T-cell (primary cell): Measurements from ENCODE around the gene KRT33A. TPM values are rescaled to one million over a fixed set of nuclear protein-coding genes. Genes with fewer than 3 reads are reported as not detected.
"Not testable (repeated sequence)": the region's sequence is repeated elsewhere in the genome, so short reads cannot be mapped to it uniquely, and the experiment has no call there.

Experiments
- ATAC-seq, 4 experiments: fragments of 200-7000 bp in 3 of 4; fragments of 150-1000 bp in 1 of 4; cut with Tn5 transposase; replicated peaks in 1 of 4; 1 replicate in 3 of 4; 2 replicates in 1 of 4; pipeline ENCODE4 v1.10.0; 2021; ENCODE audit warnings: moderate library complexity in 3 of 4, mild to moderate bottlenecking in 2 of 4, moderate number of reproducible peaks in 1 of 4
- CTCF ChIA-PET, 2 donors: fragments of 300-600 bp; sonication (Branson Sonifier 250); formaldehyde crosslinking; loops; one replicate each; lab custom pipeline; 2022; ENCODE audit warnings: antibody characterized with exemption in 2 of 2; lab: Charles Lee
- POLR2A ChIA-PET, 2 donors: fragments of 300-600 bp; sonication (Branson Sonifier 250); formaldehyde crosslinking; loops; one replicate each; lab custom pipeline; 2022; ENCODE audit warnings: antibody characterized with exemption in 2 of 2; lab: Charles Lee
- DNase-seq, 35 experiments: peaks; one replicate each; pipeline versions ENCODE4 v3.0.0 to v3.0.0-alpha.2; 2013 to 2023
- H3K27ac ChIP-seq: one replicate; pipeline ENCODE4 v1.5.1; 2013; ENCODE audit warnings: low read length
- H3K27me3 ChIP-seq, 2 experiments: replicated peaks in 1 of 2; 1 replicate in 1 of 2; 2 replicates in 1 of 2; pipeline versions ENCODE4 v1.6.1 to v1.7.0; 2013; ENCODE audit warnings: low read length in 1 of 2, mixed read lengths in 1 of 2; ENCODE audit not compliant: control insufficient read depth in 2 of 2, insufficient read depth in 2 of 2; ENCODE audit errors: extremely low read depth in 1 of 2
- H3K36me3 ChIP-seq, 2 donors: 1 replicate in 1 of 2; 2 replicates in 1 of 2; pipeline versions ENCODE4 v1.6.1 to v1.7.0; 2013; ENCODE audit warnings: low read length in 1 of 2; ENCODE audit not compliant: control insufficient read depth in 2 of 2, insufficient read depth in 1 of 2; ENCODE audit errors: extremely low read depth in 1 of 2
- H3K4me1 ChIP-seq, 2 experiments: 1 replicate in 1 of 2; 2 replicates in 1 of 2; pipeline versions ENCODE4 v1.6.1 to v1.7.0; 2013; ENCODE audit warnings: low read length in 2 of 2, mixed read lengths in 1 of 2; ENCODE audit not compliant: insufficient read depth in 2 of 2, control insufficient read depth in 1 of 2; ENCODE audit errors: extremely low read depth in 1 of 2
- H3K4me3 ChIP-seq, 2 donors: 1 replicate in 1 of 2; 2 replicates in 1 of 2; pipeline versions ENCODE4 v1.5.1 to v1.7.0; 2013; ENCODE audit warnings: mild to moderate bottlenecking in 2 of 2, low read length in 1 of 2, moderate library complexity in 1 of 2; ENCODE audit not compliant: control insufficient read depth in 1 of 2; ENCODE audit errors: extremely low read depth in 1 of 2
- H3K9me3 ChIP-seq: 2 replicates; pipeline ENCODE4 v1.7.0; 2013
- H3K27ac Mint-ChIP-seq, 2 donors: one replicate each; pipeline ENCODE4 v1.8.0; 2020 to 2021; ENCODE audit warnings: mild to moderate bottlenecking in 2 of 2, mixed read lengths in 2 of 2
- H3K27me3 Mint-ChIP-seq, 2 donors: one replicate each; pipeline ENCODE4 v1.8.0; 2021 to 2022; ENCODE audit warnings: mixed read lengths in 2 of 2
- H3K36me3 Mint-ChIP-seq: one replicate; pipeline ENCODE4 v1.8.0; 2021; ENCODE audit warnings: mixed read lengths
- H3K4me1 Mint-ChIP-seq, 3 donors: one replicate each; pipeline ENCODE4 v1.8.0; 2020 to 2022; ENCODE audit warnings: mixed read lengths in 3 of 3, mild to moderate bottlenecking in 1 of 3
- H3K4me3 Mint-ChIP-seq, 3 donors: one replicate each; pipeline ENCODE4 v1.8.0; 2020 to 2022; ENCODE audit warnings: mild to moderate bottlenecking in 3 of 3, mixed read lengths in 3 of 3, moderate library complexity in 3 of 3
- H3K9me3 Mint-ChIP-seq, 3 donors: one replicate each; pipeline ENCODE4 v1.8.0; 2020 to 2022; ENCODE audit warnings: mixed read lengths in 3 of 3
- WGBS: methylation state at CpG from one replicate; pipeline ENCODE4 v1.1.5; 2013; ENCODE audit warnings: missing lambda C conversion rate; ENCODE audit not compliant: insufficient coverage; 5-methylcytosine and 5-hydroxymethylcytosine counted together
- total RNA-seq, 35 experiments: library from RNA in 6 of 35; stranded (reverse) in 6 of 35; fragments of 120-200 nt in 1 of 35; gene quantifications; one replicate each; pipeline versions ENCODE4 v1.2.1 to v1.2.4 and lab custom pipeline; 2013 to 2026

Gene KRT33A
- total RNA-seq, 5 donors from 2014 or later (not counting 1 experiment from before 2014, with no cell fraction given): not detected

- Mint-ChIP-seq H3K27me3 (peaks cover 0 to 5% of the 10 kb centered on the region in 2 donors), H3K27ac (no peak overlapping the region), H3K4me1 (no peaks in the 10 kb centered on the region), H3K9me3 (peaks cover 4 to 17% (median 8%) of the 10 kb centered on the region in 3 donors), H3K36me3 (peaks cover 4% of the 10 kb centered on the region), H3K4me3 (no peak overlapping the region)
- ChIA-PET POLR2A (no interaction called here), CTCF (no interaction called here)
- H3K27ac ChIP-seq: no peak overlapping the region
- H3K9me3 ChIP-seq: no peaks in the 10 kb centered on the region
- WGBS: no CpG with 5 or more reads among the region's 1 CpG
- no peaks in the 10 kb centered on the region for H3K4me1 ChIP-seq
- no peaks in the 10 kb centered on the region for H3K27me3 ChIP-seq
- no peak overlapping the region for H3K4me3 ChIP-seq
- ATAC-seq (no peak), DNase-seq (no peak)
- H3K36me3 ChIP-seq: no peaks in the 10 kb centered on the region
These were observed 35.6 kb upstream of the KRT33A start for GRCh38 chr17:41386227-41386626.

GRCh38 chr17:41383690-41384089 lies 33.1 kb upstream of the KRT33A start:
- H3K4me1 ChIP-seq: no peaks in the 10 kb centered on the region
- Mint-ChIP-seq H3K4me1 (peaks cover 3 to 14% (median 4%) of the 10 kb centered on the region in 3 donors), H3K4me3 (no peak overlapping the region), H3K27me3 (peaks cover 0 to 5% of the 10 kb centered on the region in 2 donors), H3K9me3 (peaks cover 4 to 17% (median 8%) of the 10 kb centered on the region in 3 donors), H3K36me3 (peaks cover 4% of the 10 kb centered on the region), H3K27ac (no peak overlapping the region)
- no peak overlapping the region for H3K27ac ChIP-seq
- CTCF ChIA-PET: no interaction called here
- no peaks in the 10 kb centered on the region for H3K27me3 ChIP-seq
- POLR2A ChIA-PET: no interaction called here
- DNase-seq (no peak), ATAC-seq (no peak)
- H3K36me3 ChIP-seq: no peaks in the 10 kb centered on the region
- no peaks in the 10 kb centered on the region for H3K9me3 ChIP-seq
- no peak overlapping the region for H3K4me3 ChIP-seq
- WGBS: 100% methylated on average over 1 of the region's 1 CpG

GRCh38 chr17:41382394-41382793 lies 31.8 kb upstream of the KRT33A start:
- ATAC-seq: no peak
- POLR2A ChIA-PET: no interaction called here
- Histone ChIP-seq H3K4me3 (no peak overlapping the region), H3K9me3 (no peaks in the 10 kb centered on the region), H3K4me1 (peaks cover 2 to 6% of the 10 kb centered on the region in 2 experiments), H3K36me3 (no peaks in the 10 kb centered on the region), H3K27ac (no peak overlapping the region), H3K27me3 (no peaks in the 10 kb centered on the region)
- Mint-ChIP-seq H3K27ac (no peak overlapping the region), H3K9me3 (peaks cover 4 to 13% (median 7%) of the 10 kb centered on the region in 3 donors), H3K4me1 (peaks cover 16 to 27% (median 17%) of the 10 kb centered on the region in 3 donors), H3K36me3 (peaks cover 4% of the 10 kb centered on the region), H3K27me3 (peaks cover 0 to 5% of the 10 kb centered on the region in 2 donors), H3K4me3 (no peak overlapping the region)
- DNase-seq: no peak
- no CpG with 5 or more reads among the region's 1 CpG for WGBS
- CTCF ChIA-PET: no interaction called here

DNA sequence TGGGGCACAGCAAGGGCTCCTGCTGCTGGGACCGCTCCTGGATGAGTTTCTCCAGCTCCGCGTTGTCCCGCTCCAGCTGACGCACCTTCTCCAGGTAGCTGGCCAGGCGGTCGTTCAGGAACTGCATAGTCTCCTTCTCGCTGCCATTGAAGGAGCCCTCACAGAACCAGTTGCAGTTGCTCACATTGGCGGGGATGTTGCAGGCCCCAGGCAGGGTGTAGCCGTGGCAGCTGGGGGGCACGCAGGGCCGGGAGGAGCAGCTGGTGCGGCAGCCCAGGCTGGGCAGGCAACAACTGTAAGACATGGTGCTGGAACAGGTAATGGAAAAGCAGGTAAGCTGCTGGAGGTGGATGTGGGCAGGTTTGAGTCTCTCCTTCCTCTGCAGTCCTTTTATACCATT lies 31.3 kb upstream of the KRT33A start, which contains the start of gene KRT34:
TSS of gene KRT34 (minus strand) at position 364 of the 400 bp plus-strand sequence. CDS start at position 304, 60 bp downstream.
- Mint-ChIP-seq H3K4me1 (peaks cover 16 to 32% (median 20%) of the 10 kb centered on the region in 3 donors), H3K9me3 (peaks cover 4 to 11% (median 5%) of the 10 kb centered on the region in 3 donors)
- H3K9me3 ChIP-seq, H3K36me3 Mint-ChIP-seq, POLR2A ChIA-PET, H3K4me3 Mint-ChIP-seq, H3K27me3 Mint-ChIP-seq, DNase-seq, H3K27ac ChIP-seq, H3K27ac Mint-ChIP-seq, CTCF ChIA-PET, H3K36me3 ChIP-seq, ATAC-seq, H3K4me3 ChIP-seq, H3K4me1 ChIP-seq, H3K27me3 ChIP-seq: not testable (repeated sequence)
- WGBS: 82% methylated on average over 4 of the region's 13 CpGs

GRCh38 chr17:41380091-41380490 lies 29.5 kb upstream of the KRT33A start:
- POLR2A ChIA-PET, H3K27ac ChIP-seq: not testable (repeated sequence)
- WGBS: 95% methylated on average over 6 of the region's 7 CpGs

DNA sequence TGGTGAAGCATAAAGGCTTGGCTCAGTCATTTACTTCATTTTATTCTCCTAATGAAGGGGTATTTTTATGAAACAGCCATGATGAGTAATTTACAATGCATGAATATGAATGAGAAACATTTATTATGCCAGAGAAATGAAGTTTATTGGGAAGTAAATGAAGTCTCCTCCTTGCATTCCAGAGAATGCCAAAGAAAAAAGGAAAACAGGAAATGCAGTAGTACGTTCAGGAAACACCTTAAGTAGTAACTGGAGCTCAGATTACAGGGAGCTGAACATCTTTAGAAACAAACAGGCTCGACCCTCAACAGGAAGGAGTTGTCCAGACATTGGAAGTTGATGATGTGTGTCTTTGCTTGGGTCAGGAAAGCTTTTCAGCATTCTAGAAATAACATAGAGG lies 26.9 kb upstream of the KRT33A start:
- ChIA-PET POLR2A (interaction anchor here in 1 of 2 donors (0.6 kb wide), 1 partner anchor 685 kb away, joined by 3 read pairs; no protein-coding TSS in a partner anchor), CTCF (no interaction called here)

More at GRCh38 chr17:41380091-41380490, 29.5 kb upstream of the KRT33A start:
- H3K4me3 Mint-ChIP-seq, H3K36me3 Mint-ChIP-seq, H3K27me3 ChIP-seq, H3K27ac Mint-ChIP-seq, H3K9me3 Mint-ChIP-seq, ATAC-seq, H3K4me3 ChIP-seq, H3K36me3 ChIP-seq, H3K9me3 ChIP-seq, CTCF ChIA-PET, DNase-seq, H3K4me1 ChIP-seq, H3K27me3 Mint-ChIP-seq: not testable (repeated sequence)
- peaks cover 16 to 36% (median 22%) of the 10 kb centered on the region in 3 donors for H3K4me1 Mint-ChIP-seq

More for the DNA sequence above, 26.9 kb upstream of the KRT33A start:
- H3K4me3 Mint-ChIP-seq: no peak overlapping the region
- peaks cover 0 to 9% of the 10 kb centered on the region in 2 donors for H3K27me3 Mint-ChIP-seq
- H3K27ac Mint-ChIP-seq: no peak overlapping the region
- Histone ChIP-seq H3K27me3 (no peaks in the 10 kb centered on the region), H3K4me3 (no peak overlapping the region), H3K36me3 (no peaks in the 10 kb centered on the region), H3K9me3 (no peaks in the 10 kb centered on the region), H3K4me1 (peaks cover 2 to 6% of the 10 kb centered on the region in 2 experiments), H3K27ac (no peak overlapping the region)
- H3K9me3 Mint-ChIP-seq: peaks cover 3 to 11% (median 9%) of the 10 kb centered on the region in 3 donors
- H3K4me1 Mint-ChIP-seq: peaks cover 16 to 36% (median 22%) of the 10 kb centered on the region in 3 donors
- 40% methylated on average over 1 of the region's 2 CpGs for whole genome bisulfite sequencing
- ATAC-seq: no peak
- H3K36me3 Mint-ChIP-seq: no peaks in the 10 kb centered on the region
- no peak for DNase-seq
